ENCODE measurements around the gene SIRPG. TPM values are rescaled to one million over a fixed set of nuclear protein-coding genes. Genes with fewer than 3 reads are reported as not detected.

SIRPG gene
- total RNA-seq, 1 donor from 2014 or later = not detected

- no peak for DNase-seq (ENCODE audit: low read depth)
- TF ChIP-seq CTCF (IDR thresholded peaks at IDR 0.05; ENCODE audit: insufficient read depth, low read length, poor library complexity, severe bottlenecking) = no peak
- Histone ChIP-seq H3K4me3 (ENCODE audit: low read depth, low read length) (no peak overlapping the region), H3K27me3 (ENCODE audit: control insufficient read depth, insufficient read depth, low read length) (no peaks in the 10 kb centered on the region), H3K36me3 (ENCODE audit: control insufficient read depth, insufficient read depth, low read length) (no peaks in the 10 kb centered on the region)
Measured at GRCh38 chr20:1652960-1653359, 4.6 kb downstream of the SIRPG start.

DNA sequence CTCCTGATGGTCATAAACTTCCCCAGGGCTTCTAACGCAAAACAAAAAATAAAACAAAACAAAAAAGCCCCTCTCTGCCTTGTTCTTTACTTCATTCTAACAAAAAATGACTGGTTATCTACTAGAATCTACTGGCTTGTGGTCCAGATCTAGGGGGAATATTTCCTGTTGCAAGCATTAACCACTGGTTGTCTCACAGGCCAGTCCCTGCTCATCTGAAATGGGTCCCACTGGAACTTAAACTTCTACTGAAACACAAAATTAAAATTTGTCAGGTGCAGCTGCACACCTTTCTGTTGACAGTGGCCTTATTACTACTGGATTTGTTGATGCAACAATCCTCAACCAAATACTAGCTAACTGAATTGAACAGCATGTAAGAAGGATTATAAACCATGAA, 5.5 kb downstream of the SIRPG start:
- DNase-seq (ENCODE audit: low read depth) = no peak
- Histone ChIP-seq H3K27me3 (ENCODE audit: control insufficient read depth, insufficient read depth, low read length) (no peaks in the 10 kb centered on the region), H3K4me3 (ENCODE audit: low read depth, low read length) (no peak overlapping the region), H3K36me3 (ENCODE audit: control insufficient read depth, insufficient read depth, low read length) (no peaks in the 10 kb centered on the region)
- TF ChIP-seq CTCF (IDR thresholded peaks at IDR 0.05; ENCODE audit: insufficient read depth, low read length, poor library complexity, severe bottlenecking) = no peak

- no peak overlapping the region for H3K4me3 ChIP-seq (ENCODE audit: low read depth, low read length)
- no peaks in the 10 kb centered on the region for H3K36me3 ChIP-seq (ENCODE audit: control insufficient read depth, insufficient read depth, low read length)
- no peaks in the 10 kb centered on the region for H3K27me3 ChIP-seq (ENCODE audit: control insufficient read depth, insufficient read depth, low read length)
- no peak for DNase-seq (ENCODE audit: low read depth)
- no peak for TF ChIP-seq CTCF (IDR thresholded peaks at IDR 0.05; ENCODE audit: insufficient read depth, low read length, poor library complexity, severe bottlenecking)
Measured at GRCh38 chr20:1651268-1652058, 6.1 kb downstream of the SIRPG start.

DNA sequence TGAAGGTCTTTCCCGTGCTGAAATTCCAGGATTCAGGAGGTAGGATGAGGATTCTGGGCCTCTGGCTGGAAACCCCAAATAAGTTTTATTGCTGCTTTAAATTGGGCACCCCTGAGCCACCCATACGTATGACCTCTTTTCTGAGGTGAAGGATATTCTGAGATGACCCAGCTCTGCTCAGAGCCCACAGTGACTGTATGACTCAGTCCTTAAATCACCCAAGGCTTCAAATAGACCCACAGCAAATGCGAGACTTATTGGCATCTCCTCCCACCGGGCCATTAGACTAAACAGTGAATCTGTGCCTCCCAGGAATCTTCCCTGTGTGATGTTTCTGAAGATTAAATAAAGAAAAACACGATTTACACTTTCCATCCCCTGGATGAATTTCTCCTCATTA, 9.5 kb downstream of the SIRPG start:
- DNase-seq (ENCODE audit: low read depth) = no peak
- Histone ChIP-seq H3K36me3 (ENCODE audit: control insufficient read depth, insufficient read depth, low read length) (no peaks in the 10 kb centered on the region), H3K27me3 (ENCODE audit: control insufficient read depth, insufficient read depth, low read length) (no peaks in the 10 kb centered on the region), H3K4me3 (ENCODE audit: low read depth, low read length) (no peak overlapping the region)
- no peak for TF ChIP-seq CTCF (IDR thresholded peaks at IDR 0.05; ENCODE audit: insufficient read depth, low read length, poor library complexity, severe bottlenecking)

DNA sequence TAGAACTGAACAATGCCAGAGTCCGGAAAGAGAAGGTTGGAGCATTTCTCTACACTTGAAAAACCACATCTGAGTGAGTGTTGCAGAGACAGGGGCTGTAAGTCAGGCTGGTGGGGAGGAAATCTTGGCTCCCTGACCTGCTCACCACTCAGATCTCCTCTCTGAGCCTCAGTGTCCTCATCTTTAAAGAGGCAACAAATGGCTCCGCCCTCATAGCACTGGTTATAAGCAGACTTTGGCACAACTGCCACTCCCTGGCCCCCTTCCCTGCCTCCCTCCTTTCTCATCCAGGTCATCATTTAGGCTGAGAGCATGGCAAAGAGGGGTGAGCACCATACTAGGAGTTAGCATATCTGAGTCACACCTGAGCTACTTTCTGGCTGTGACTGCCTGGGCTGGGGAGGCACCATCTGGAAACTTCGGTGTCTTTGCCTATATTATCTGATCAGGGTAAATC, 10.6 kb downstream of the SIRPG start:
- H3K27me3 ChIP-seq (ENCODE audit: control insufficient read depth, insufficient read depth, low read length) = no peaks in the 10 kb centered on the region
- TF ChIP-seq CTCF (IDR thresholded peaks at IDR 0.05; ENCODE audit: insufficient read depth, low read length, poor library complexity, severe bottlenecking) = no peak
- no peak for DNase-seq (ENCODE audit: low read depth)

More for the DNA sequence above, 10.6 kb downstream of the SIRPG start:
- Histone ChIP-seq H3K36me3 (ENCODE audit: control insufficient read depth, insufficient read depth, low read length) (no peaks in the 10 kb centered on the region), H3K4me3 (ENCODE audit: low read depth, low read length) (no peak overlapping the region)

Data from kidney epithelial cell (primary cell).